Measurements from ENCODE around the gene CEACAM8.

DNA sequence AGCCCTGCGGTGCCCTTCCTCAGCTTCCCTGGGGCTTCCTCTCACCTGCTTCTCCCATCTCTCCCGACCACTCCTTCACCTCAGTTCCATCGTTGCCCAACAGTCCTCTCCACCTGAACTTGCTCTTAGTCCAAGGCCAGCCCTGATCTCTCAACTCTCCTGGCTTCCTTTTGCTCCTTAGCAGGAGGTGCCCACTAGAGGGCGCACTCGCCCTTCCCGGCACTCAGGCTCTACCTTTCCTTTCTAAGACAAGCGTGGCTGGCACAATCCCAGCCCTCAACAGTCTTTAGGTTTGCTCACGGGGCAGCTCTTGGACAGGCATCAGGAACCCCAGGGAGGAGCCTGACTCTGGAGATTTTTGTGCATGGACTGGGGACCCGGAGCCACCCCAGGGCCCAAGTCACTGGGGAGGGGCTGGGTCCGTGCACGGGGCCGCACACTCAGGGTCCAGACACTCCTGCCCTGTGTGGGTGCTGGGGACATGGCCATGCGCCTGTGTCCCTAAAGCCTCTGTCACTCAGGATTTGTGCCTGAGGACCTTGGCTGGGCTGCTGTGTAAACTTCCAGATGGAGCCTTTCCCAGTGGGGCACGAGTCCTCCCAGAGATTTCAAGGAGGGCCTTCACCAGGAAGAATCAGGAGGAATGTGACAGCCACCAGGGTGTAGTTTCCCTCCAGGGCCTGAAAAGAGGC lies 12.1 kb upstream of the CEACAM8 start:
- TF ChIP-seq CTCF (IDR thresholded peaks at IDR 0.05) (peak in 4 of 7 experiments; percentile 40 to 61 (median 45)), POLR2AphosphoS5 (IDR thresholded peaks at IDR 0.05) (no peak)

Measured in stomach (tissue), 4 donors.